Measurements from ENCODE around the gene BBS9.

DNA sequence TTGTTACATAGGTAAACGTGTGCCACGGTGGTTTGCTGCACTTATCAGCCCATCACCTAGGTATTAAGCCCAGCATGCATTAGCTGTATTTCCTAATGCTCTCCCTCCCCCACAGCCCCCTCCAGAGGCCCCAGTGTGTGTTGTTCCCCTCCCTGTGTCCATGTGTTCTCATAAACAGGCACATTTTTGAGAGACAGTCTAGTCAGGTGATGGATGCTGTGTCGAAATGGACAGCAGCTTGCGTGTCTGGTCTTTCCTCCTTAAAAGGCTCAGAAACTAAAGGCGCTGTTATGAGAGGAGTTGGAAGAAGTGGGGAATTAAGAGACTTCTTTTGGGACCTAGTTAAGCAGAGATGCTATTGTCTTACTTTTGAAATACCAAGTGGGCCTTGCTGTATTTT lies 296.0 kb downstream of the BBS9 start:
- TF ChIP-seq, protein P1, sequence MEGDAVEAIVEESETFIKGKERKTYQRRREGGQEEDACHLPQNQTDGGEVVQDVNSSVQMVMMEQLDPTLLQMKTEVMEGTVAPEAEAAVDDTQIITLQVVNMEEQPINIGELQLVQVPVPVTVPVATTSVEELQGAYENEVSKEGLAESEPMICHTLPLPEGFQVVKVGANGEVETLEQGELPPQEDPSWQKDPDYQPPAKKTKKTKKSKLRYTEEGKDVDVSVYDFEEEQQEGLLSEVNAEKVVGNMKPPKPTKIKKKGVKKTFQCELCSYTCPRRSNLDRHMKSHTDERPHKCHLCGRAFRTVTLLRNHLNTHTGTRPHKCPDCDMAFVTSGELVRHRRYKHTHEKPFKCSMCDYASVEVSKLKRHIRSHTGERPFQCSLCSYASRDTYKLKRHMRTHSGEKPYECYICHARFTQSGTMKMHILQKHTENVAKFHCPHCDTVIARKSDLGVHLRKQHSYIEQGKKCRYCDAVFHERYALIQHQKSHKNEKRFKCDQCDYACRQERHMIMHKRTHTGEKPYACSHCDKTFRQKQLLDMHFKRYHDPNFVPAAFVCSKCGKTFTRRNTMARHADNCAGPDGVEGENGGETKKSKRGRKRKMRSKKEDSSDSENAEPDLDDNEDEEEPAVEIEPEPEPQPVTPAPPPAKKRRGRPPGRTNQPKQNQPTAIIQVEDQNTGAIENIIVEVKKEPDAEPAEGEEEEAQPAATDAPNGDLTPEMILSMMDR (conservative IDR thresholded peaks at IDR 0.05; ENCODE audit: low read depth, low read length) = no peak
- TF ChIP-seq EZH2 (IDR thresholded peaks at IDR 0.05; ENCODE audit: low read length, unreplicated experiment) = no peak
